NCI-H1105 (cell line): Measurements from ENCODE around the gene UBA3.

Experiments
- DNase-seq: peaks from one replicate; lab custom pipeline; 2025; lab: John Stamatoyannopoulos, UW

The UBA3 gene

GRCh38 chr3:69080233-69080920 is at the start of gene UBA3:
Gene UBA3, minus strand, starts transcription at chr3:69080365. Its CDS starts 12 bp downstream, at chr3:69080353.
- DNase-seq = peak; percentile 58

DNA sequence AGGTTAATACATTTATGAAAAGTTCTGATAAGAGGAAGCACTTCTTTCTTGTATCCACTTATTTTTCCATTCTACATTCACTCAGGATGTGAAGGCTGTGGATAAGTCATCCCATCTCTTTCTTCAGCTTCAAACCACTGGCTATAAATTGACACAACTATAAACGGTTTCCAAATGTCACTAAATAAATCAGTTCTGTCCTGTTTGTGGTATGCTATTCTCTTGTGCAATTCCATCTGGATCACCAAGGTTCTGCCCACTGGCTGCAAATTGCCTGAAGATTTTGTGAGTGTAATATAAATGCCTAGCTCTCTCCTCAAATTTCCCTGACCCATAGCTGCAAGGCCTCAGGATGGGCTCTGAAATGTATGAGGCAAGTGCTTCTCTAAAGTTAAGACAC is 49.4 kb upstream of the UBA3 start:
- DNase-seq = no peak

DNA sequence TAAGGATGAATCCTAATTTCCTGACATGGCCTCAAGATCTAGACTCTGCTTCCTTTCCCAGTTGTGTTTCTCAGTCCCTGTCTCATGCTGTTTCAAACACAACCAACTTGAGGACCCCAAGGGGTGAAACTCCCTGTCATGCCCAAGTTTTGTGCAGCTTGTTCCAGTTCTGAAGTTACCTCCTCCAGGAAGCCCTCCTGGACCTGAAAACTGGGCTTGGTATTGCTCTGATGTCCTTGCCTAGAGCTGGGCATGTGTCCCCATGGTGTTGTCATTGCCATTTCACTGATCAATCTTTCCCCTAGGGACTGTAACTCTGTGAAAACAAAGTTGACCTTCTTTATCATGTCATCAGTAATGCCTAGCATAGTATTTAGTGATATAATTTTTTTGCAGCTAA is 48.3 kb upstream of the UBA3 start:
- DNase-seq = no peak

GRCh38 chr3:69126999-69127398 is 46.8 kb upstream of the UBA3 start:
- no peak for DNase-seq

DNA sequence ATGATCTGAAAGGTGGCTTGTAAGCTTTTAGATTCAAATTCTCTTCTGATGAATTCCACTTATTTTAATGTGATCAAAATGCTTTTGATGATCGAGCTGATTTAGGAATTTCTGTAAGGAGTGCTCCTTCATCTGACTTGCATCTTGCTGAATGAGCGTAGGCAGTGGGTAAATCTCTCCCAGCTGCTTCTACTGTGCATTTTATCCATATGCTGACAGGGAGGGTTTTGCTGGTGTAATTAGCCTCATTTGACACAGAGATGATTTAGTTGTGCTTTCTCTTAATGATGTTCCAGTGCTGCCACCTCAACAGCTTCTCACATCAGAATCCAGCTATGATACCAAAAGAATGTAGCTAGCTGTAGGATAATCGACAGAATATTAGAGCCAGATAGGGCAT is 46.1 kb upstream of the UBA3 start:
- no peak for DNase-seq

DNA sequence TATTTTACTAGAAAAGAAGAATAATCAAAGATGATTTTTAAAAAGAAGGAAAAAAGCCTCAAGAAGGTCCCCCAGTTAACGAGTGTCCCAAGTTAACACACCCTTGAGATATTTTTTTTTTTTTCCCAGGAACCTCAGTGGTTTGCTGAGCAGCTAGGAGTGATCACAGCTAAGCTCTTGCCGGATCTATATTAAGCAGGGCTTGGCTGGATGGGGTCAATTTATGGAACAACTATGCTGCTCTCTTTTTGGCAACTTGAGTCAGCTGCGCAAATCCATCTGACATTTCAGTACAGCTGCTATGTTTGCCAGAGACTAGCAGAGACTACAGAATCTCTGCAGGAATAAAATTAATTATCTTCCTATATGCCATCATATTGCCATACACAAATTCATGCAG is 42.2 kb upstream of the UBA3 start, which contains the start of gene LMOD3:
Gene LMOD3, minus strand, starts transcription at position 193 of the 400 bp plus-strand sequence. CDS start 209 bp downstream, outside the sequence.
- DNase-seq = no peak

GRCh38 chr3:69121950-69122349 is 41.8 kb upstream of the UBA3 start:
- DNase-seq = no peak

GRCh38 chr3:69121513-69121912 is 41.3 kb upstream of the UBA3 start:
- DNase-seq = no peak

DNA sequence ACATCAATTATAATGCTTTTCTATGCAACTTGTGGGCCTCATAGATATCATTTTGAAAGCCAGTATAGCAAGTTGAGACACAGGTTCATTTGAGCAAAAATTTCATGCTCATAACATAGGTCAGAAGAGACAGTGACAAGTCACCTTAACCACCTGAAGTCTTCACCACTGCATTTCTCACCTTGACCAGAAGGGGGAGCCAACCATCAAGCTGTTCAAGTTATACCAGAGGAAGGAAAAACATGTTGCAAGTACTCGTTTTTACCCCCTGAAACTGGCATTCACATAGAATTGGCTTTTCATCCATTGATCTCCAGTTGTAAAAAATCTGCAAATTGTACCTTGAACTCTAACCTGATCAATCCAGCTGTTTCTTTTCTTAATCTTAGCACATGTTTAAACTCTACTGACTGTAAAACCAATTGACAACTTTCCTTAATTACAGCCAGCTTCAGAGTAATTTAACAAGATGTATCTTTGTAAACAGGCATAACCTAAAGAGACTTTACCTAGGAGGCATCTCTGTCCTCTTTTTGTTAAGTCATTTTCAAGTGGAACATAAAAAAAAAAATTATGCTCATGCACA is 40.8 kb upstream of the UBA3 start:
- peak; percentile 37 for DNase-seq

DNA sequence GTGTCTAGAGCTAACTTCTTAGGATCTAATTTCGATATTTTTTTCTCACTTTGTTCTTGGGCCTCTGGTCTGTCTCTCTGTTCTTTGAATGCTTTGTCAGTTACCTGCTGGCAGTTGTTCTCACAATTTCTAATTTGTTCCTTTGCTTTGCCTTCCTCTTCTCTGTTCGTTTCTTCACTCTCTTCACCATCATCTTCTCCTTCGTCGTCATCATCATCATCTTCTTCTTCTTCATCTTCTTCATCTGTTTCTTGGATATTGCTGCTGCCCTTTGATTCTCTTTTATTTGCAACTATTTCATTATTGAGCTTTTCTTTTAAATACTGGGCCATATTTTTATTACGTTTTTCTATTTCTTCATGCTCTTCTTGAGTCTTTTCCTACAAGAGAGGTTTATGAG is 39.5 kb upstream of the UBA3 start:
- no peak for DNase-seq

DNA sequence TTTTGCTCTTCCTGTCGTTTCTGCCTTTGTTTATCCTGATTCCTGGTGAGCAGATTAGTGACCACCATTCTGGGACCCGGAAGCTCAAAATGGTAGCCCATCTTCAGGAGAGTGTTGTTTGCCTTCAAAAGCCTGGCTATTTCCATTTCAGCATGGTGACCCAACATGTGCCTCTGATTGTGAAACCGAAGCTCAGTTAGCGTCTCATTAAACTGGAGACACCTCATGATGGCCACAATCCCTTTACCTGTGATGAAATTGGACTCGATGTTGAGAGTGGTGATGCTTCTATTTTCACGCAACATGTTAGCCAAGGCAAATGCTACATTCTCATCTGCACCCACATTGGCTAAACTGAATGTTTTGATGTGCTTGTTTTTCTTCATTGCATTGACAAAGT is 39.0 kb upstream of the UBA3 start:
- no peak for DNase-seq

GRCh38 chr3:69118555-69118954 is 38.4 kb upstream of the UBA3 start:
- no peak for DNase-seq

DNA sequence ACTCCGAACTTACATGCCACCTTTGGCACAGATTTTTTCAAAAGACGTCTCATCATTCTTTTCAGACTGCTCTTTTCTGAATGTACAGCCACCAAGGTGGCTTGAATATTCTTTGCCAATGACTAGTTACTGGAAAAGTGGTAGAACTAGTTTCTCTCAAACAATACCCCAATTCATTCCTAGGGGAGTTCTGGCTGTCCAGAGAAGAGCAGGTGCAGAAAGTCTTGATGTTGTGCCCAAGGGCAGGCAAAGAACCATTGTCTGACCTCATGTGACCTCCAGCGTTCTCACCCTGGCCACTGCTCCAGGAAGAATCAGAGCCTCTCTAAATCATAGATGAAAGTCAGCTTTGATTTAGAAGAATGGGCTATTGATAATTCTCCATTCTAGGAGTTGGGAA is 36.7 kb upstream of the UBA3 start:
- peak; percentile 47 for DNase-seq

- no peak for DNase-seq
These were observed 36.0 kb upstream of the UBA3 start for GRCh38 chr3:69116162-69116561.

DNA sequence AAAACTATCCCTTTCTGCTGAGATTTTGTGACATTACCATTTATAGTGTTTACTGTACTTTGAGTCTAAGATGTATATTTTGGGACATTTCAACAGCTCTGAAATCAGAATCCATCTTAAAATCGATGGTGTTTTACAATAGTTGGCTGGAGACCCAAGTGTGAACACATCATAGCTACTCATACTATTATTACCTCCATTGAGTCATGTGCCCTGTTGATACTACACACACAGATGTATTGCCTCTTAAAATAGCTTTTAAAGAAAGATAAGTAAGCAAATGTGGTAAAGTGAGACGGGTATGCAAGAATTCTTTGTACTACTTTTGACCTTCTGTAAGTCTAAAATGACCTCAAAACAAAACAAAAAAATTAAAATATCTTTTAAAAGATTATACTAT is 35.6 kb upstream of the UBA3 start:
- DNase-seq = no peak

- DNase-seq = no peak
These were observed 33.4 kb upstream of the UBA3 start for GRCh38 chr3:69113536-69113935.

DNA sequence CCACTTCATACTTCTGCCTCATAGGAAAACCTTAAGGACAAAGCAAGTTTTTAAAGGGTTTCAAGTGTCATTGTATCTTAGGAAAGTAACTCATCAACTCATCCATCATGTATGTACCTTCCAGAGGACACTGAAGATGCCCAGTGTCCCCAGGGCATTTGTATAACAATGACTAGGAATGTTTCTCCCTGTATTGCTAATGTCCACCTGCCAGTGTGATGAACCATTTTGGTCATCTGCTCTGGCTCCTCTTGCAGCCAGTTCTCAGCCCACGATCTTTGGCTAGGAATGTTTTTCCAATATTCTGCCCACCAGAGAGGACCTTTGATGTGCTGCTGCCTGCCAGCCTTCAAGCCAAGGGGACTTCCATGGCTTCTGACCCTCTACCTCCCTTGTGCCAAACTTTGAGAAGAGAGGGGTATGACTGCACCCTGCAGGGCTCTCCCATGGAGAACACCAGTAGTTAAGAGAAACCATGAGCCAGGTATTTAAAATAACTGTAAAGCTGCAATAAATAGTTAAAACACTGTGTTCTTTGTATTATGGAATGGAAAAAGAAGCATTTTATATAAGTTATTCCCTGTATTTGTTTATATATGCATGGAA is 30.9 kb upstream of the UBA3 start:
- DNase-seq = no peak

DNA sequence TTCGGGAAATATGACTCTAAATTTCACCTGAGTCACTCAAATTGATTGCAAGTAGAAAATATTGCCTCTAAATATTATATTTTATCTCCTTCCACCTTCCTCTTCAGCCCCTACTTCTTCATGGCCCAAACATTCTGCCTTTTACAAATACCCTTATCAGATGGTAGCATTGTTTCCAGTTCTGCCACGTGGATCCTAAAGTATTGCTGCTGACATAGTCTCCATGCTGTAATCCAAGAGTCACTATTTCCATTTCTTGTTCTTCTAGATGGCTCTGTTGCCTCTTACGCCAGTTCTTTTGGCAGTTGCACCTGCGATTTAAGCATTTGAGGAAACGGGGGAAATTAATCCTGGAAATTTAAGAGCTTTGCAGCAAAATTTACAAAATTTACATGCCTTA is 28.6 kb upstream of the UBA3 start:
- no peak for DNase-seq

DNA sequence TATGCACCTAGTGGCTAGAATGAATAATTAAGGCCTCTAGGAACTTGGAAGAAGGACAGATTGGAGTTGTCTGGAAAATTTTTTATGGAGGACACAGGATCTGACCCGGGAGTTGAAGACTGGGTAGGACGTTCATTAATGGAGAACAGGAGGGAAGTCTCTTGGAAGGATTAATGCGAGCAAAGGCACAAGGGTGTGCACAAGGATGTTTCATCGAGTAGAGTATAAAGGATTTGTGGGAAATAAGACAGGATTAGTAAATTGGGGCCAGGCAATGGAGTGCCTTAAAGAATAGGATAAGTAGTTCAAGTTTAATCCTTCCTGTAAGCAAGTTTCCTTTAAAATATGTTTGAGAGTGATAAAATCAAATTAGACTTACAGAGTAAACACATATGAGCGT is 27.7 kb upstream of the UBA3 start:
- DNase-seq = no peak

DNA sequence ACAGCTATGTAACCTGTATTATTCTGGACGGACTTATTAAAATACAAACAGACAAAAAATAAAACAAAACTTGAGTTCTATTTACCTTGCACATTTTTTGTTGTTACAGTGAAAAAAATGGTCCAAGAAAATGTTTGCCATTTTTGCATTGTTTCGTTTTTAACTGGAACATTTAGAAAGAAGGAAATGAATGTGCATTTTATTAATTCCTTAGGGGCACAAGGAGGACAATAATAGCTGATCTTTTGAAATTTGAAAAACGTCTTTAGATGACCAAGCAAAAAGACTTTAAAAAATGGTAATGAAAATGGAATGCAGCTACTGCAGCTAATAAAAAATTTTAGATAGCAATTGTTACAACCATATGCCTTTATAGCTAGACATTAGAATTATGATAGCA is 25.2 kb upstream of the UBA3 start:
- no peak for DNase-seq

- no peak for DNase-seq
These were observed 24.4 kb upstream of the UBA3 start for GRCh38 chr3:69104586-69104985.

- DNase-seq = no peak
These were observed 23.0 kb upstream of the UBA3 start for GRCh38 chr3:69103123-69103522.

DNA sequence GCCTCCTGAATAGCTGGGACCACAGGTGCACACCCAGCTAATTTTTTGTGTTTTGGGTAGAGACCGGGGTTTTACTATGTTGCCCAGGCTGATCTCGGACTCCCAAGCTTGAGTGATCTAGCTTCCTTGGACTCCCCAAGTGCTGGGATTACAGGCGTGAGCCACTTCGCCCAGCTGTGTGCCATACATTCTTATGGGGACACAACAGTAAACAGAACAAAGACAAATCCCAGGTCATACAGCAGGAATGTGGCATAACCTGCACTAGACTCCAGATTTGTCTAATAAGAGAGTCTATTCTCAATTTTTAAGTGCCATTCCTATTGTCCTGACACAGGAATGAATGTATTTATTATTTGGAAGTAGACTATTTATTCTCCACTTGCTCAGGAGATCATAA is 22.2 kb upstream of the UBA3 start:
- DNase-seq = no peak

- DNase-seq = no peak
These were observed 19.4 kb upstream of the UBA3 start for GRCh38 chr3:69099576-69099975.
